Gastroesophageal sphincter (tissue), 4 donors: Measurements from ENCODE around the gene FAM193A. TPM values are rescaled to one million over a fixed set of nuclear protein-coding genes. Genes with fewer than 3 reads are reported as not detected.

Experiments used
- ATAC-seq: fragments of 150-250 bp; one replicate; pipeline ENCODE4 v1.9.1; 2016; ENCODE audit warnings: mild to moderate bottlenecking, moderate library complexity
- H3K27ac ChIP-seq, 4 donors: fragments of 200-600 bp; sonication (generic) in 3 of 4; 1 replicate in 3 of 4; 2 replicates in 1 of 4; pipeline ENCODE4 v1.5.1; 2016 to 2019
- H3K27me3 ChIP-seq: fragments of 200-600 bp; sonication (generic); one replicate; pipeline ENCODE4 v1.5.1; 2019
- H3K36me3 ChIP-seq, 2 donors: fragments of 200-600 bp; sonication (generic); one replicate each; pipeline ENCODE4 v1.5.1; 2019; ENCODE audit warnings: control low read depth in 1 of 2
- H3K4me1 ChIP-seq, 3 donors: fragments of 200-600 bp; sonication (generic); 1 replicate in 2 of 3; 2 replicates in 1 of 3; pipeline ENCODE4 v1.5.1; 2016 to 2019; ENCODE audit warnings: control low read depth in 2 of 3
- H3K4me3 ChIP-seq, 2 donors: fragments of 200-600 bp; sonication (generic); one replicate each; pipeline ENCODE4 v1.5.1; 2019; ENCODE audit warnings: mild to moderate bottlenecking in 1 of 2, moderate library complexity in 1 of 2
- H3K9me3 ChIP-seq, 3 donors: fragments of 200-600 bp; sonication (generic); one replicate each; pipeline ENCODE4 v1.5.1; 2017 to 2019; ENCODE audit warnings: control low read depth in 2 of 3
- EP300 ChIP-seq: sonication (generic); formaldehyde crosslinking; IDR thresholded peaks from one replicate; pipeline ENCODE4 v1.6.1; 2017; ENCODE audit warnings: antibody characterized with exemption, mild to moderate bottlenecking
- POLR2A ChIP-seq, 2 donors: fragments of 450-650 bp; IDR thresholded peaks; one replicate each; pipeline ENCODE4 v1.6.1; 2017; ENCODE audit warnings: antibody characterized with exemption in 2 of 2, mild to moderate bottlenecking in 2 of 2, moderate library complexity in 1 of 2
- POLR2AphosphoS5 ChIP-seq: sonication (generic); formaldehyde crosslinking; IDR thresholded peaks from one replicate; pipeline ENCODE4 v1.6.1; 2017; ENCODE audit warnings: antibody characterized with exemption
- WGBS, 2 donors: methylation state at CpG; one replicate each; pipeline ENCODE4 v1.1.5; 2018; ENCODE audit warnings: low coverage in 1 of 2; 5-methylcytosine and 5-hydroxymethylcytosine counted together
- total RNA-seq, 4 donors: library from RNA; depleted of rRNA; stranded (reverse); fragments of >200 nt; gene quantifications; one replicate each; pipeline ENCODE4 v1.1.0, GENCODE V29; 2016
- TF ChIP-seq, protein P1 (sequence below), 4 experiments: fragments of 200-600 bp in 2 of 4; fragments of 450-650 bp in 2 of 4; sonication (generic) in 1 of 4; IDR thresholded peaks; one replicate each; pipeline ENCODE4 v1.5.1; 2017 to 2019; ENCODE audit warnings: antibody characterized with exemption in 4 of 4, mild to moderate bottlenecking in 2 of 4, moderate library complexity in 2 of 4

The FAM193A gene
- total RNA-seq, 4 donors from 2014 or later: 24.5 to 35.6 (median 30.2) TPM

DNA sequence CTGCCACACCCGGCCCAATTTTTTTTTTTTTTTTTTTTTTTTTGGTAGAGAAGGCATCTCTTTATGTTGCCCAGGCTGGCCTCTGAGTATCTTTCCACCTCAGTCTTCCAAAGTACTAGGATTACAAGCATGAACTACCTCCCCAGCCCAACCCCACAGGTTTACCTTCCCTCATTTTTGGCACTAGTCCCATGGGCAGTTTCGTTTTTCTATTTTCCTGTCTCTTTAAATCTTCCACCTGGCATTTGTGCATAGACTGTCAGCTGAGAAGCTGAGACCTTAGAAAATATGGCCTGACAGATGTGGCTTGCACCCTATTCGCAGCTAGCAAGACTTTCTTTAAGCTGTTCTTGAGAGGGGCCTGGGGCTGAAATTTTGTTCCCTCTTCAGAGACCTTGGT lies 191.8 kb downstream of the FAM193A start:
- Histone ChIP-seq H3K27ac (no peak overlapping the region), H3K27me3 (no peaks in the 10 kb centered on the region), H3K36me3 (peaks cover 0 to 69% of the 10 kb centered on the region in 2 donors), H3K4me1 (no peaks in the 10 kb centered on the region), H3K9me3 (no peaks in the 10 kb centered on the region), H3K4me3 (no peak overlapping the region)
- no peak for ATAC-seq
- 60 to 67% methylated on average over 1 to 2 of the region's 3 CpGs for WGBS, 2 donors
- TF ChIP-seq, protein P1, sequence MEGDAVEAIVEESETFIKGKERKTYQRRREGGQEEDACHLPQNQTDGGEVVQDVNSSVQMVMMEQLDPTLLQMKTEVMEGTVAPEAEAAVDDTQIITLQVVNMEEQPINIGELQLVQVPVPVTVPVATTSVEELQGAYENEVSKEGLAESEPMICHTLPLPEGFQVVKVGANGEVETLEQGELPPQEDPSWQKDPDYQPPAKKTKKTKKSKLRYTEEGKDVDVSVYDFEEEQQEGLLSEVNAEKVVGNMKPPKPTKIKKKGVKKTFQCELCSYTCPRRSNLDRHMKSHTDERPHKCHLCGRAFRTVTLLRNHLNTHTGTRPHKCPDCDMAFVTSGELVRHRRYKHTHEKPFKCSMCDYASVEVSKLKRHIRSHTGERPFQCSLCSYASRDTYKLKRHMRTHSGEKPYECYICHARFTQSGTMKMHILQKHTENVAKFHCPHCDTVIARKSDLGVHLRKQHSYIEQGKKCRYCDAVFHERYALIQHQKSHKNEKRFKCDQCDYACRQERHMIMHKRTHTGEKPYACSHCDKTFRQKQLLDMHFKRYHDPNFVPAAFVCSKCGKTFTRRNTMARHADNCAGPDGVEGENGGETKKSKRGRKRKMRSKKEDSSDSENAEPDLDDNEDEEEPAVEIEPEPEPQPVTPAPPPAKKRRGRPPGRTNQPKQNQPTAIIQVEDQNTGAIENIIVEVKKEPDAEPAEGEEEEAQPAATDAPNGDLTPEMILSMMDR (IDR thresholded peaks at IDR 0.05): no peak
- TF ChIP-seq POLR2A (IDR thresholded peaks at IDR 0.05) (no peak), EP300 (no peak), POLR2AphosphoS5 (no peak)

DNA sequence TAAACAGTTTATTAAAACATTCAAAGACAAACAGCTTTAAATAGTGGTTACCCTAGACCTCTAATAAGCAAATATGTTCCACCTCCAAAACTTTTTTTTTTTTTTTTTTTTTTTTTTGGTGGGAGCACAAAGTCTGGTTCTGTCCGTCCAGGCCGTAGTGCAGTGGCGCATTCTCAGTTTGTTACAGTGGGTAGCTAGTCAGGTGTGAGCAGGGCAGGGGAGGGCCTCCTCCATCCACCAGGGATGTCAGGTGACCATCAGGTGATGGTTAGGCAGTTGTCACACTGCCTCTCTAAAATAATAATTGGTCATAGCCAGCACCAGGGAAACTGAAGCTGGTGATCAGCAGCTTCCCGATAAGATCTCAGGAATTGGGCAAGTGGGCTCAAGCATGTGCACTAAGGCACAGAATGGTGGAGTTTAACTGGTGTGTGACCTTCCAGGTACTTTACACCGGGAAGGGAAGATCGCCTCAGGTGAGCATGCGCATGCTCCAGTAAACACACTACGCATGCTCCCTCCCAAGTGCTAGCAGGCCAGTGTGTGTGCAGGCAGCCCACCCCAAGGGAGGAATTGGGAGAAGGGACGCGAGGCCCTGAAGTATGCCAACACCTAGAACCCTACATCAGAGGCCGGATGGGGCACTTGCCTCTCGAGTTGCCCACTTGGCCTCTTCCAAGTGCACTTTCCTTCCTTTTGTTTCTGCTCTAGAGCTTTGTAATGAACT lies 192.5 kb downstream of the FAM193A start:
- WGBS, 2 donors: 90 to 96% methylated on average over 2 to 9 of the region's 12 CpGs
- H3K9me3 ChIP-seq: no peaks in the 10 kb centered on the region
- no peak overlapping the region for H3K4me3 ChIP-seq
- no peak for ATAC-seq
- peaks cover 0 to 76% of the 10 kb centered on the region in 2 donors for H3K36me3 ChIP-seq
- H3K4me1 ChIP-seq: no peaks in the 10 kb centered on the region
- no peak overlapping the region for H3K27ac ChIP-seq
- H3K27me3 ChIP-seq: no peaks in the 10 kb centered on the region
- no peak for TF ChIP-seq EP300
- no peak for TF ChIP-seq POLR2A (IDR thresholded peaks at IDR 0.05)
- TF ChIP-seq POLR2AphosphoS5: no peak
- TF ChIP-seq, protein P1 (IDR thresholded peaks at IDR 0.05): no peak

DNA sequence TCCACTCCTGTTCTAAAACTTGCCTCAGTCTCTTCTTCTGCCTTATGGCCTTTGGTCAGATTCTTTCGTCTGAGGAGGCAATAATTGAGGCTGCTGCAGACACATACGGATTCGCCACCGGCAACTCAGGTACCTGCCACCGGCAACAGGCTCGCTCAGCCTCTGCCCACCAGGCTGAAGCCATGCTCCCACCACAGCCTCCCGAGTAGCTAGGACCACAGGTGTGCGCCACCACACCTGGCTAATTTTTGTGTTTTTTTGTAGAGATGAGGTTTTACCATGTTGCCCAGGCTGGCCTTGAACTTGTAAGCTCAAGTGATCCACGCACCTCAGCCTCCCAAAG lies 193.1 kb downstream of the FAM193A start:
- no peaks in the 10 kb centered on the region for H3K4me1 ChIP-seq
- H3K27me3 ChIP-seq: no peaks in the 10 kb centered on the region
- H3K9me3 ChIP-seq: no peaks in the 10 kb centered on the region
- WGBS, 2 donors: 98 to 100% methylated on average over 1 to 8 of the region's 9 CpGs
- no peak for TF ChIP-seq POLR2A (IDR thresholded peaks at IDR 0.05)
- no peak for TF ChIP-seq EP300
- TF ChIP-seq POLR2AphosphoS5: no peak
- TF ChIP-seq, protein P1 (IDR thresholded peaks at IDR 0.05): no peak
- H3K27ac ChIP-seq: no peak overlapping the region
- H3K36me3 ChIP-seq: peaks cover 0 to 81% of the 10 kb centered on the region in 2 donors
- no peak overlapping the region for H3K4me3 ChIP-seq
- no peak for ATAC-seq

DNA sequence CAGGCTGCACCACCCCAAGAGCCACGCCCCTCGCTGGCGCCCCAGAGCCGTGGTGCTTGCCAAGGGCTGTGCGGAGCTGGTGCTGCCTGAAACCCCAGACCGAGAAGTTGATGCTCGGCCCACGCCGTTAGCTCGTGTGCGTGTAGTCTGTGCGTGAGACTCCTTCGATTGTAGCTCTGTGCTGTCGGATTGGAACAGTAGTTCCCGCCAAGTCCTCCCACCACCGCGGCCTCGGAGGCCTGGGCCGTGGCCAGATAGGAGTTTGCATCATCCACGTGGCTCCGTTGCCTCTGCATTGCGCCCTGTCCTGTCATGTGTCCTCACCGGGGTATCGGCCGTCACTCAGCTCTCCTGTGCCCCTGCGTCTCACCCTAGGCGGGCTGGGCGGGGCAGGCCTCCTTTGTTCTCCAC lies 195.5 kb downstream of the FAM193A start:
- H3K27me3 ChIP-seq: no peaks in the 10 kb centered on the region
- H3K4me1 ChIP-seq: no peaks in the 10 kb centered on the region
- 89 to 93% methylated on average over 3 to 25 of the region's 28 CpGs for WGBS, 2 donors
- H3K27ac ChIP-seq: no peak overlapping the region
- peaks cover 0 to 66% of the 10 kb centered on the region in 2 donors for H3K36me3 ChIP-seq
- H3K4me3 ChIP-seq: no peak overlapping the region
- TF ChIP-seq EP300 (no peak), POLR2A (IDR thresholded peaks at IDR 0.05) (no peak), POLR2AphosphoS5 (no peak)
- TF ChIP-seq, protein P1 (IDR thresholded peaks at IDR 0.05): no peak
- ATAC-seq: no peak
- H3K9me3 ChIP-seq: peaks cover 0 to 10% (median 0%) of the 10 kb centered on the region in 3 donors

DNA sequence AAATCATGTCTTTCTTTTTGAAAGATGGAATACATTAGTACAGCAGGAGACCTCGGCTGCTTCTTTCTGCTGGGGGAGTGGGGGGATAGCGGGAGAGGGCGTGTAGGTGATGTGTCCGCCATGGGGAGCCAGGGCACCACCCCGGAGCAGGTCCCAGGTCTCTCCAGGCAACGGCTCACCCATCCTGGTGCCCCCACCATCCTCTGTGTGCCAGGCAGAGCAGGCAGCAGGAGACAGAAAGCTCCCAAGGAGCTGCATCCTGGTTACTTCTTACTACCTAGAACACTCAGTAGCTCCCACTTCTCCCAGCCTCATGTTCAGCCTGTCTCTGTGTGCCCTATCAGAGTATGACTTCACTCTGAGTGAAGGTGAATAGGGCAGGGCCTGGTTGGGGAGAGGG lies 196.1 kb downstream of the FAM193A start:
- H3K36me3 ChIP-seq: peaks cover 0 to 61% of the 10 kb centered on the region in 2 donors
- no peak overlapping the region for H3K27ac ChIP-seq
- no CpG with 5 or more reads among the region's 6 CpGs for WGBS, 2 donors
- H3K4me3 ChIP-seq: no peak overlapping the region
- peaks cover 0 to 10% (median 0%) of the 10 kb centered on the region in 3 donors for H3K9me3 ChIP-seq
- H3K27me3 ChIP-seq: no peaks in the 10 kb centered on the region
- no peaks in the 10 kb centered on the region for H3K4me1 ChIP-seq
- TF ChIP-seq EP300: no peak
- TF ChIP-seq, protein P1 (IDR thresholded peaks at IDR 0.05): no peak
- ATAC-seq: no peak
